Calu3 (cell line): ENCODE measurements around the gene DNAH17. TPM values are rescaled to one million over a fixed set of nuclear protein-coding genes. Genes with fewer than 3 reads are reported as not detected.
A peak's percentile ranks its signal among the peaks of the same experiment; 100 is the strongest.

Source experiments
- BruUV-seq: library from RNA; stranded (reverse); fragments of 400-500 nt; replicated peaks from 2 replicates; lab custom pipeline; 2021; lab: Mats Ljungman, UMichigan
- CTCF ChIA-PET: fragments of 300-600 bp; sonication (Branson Sonifier 250); formaldehyde crosslinking; loops from one replicate; lab custom pipeline; 2022; ENCODE audit warnings: antibody characterized with exemption; lab: Charles Lee
- DNase-seq: peaks from one replicate; pipeline ENCODE4 v3.0.0; 2022
- H3K27ac Mint-ChIP-seq: one replicate; pipeline ENCODE4 v1.8.0; 2022; ENCODE audit warnings: mixed read lengths; ENCODE audit not compliant: unreplicated experiment
- H3K27me3 Mint-ChIP-seq: one replicate; pipeline ENCODE4 v1.8.0; 2022; ENCODE audit warnings: mixed read lengths; ENCODE audit not compliant: unreplicated experiment
- H3K36me3 Mint-ChIP-seq: one replicate; pipeline ENCODE4 v1.8.0; 2022; ENCODE audit warnings: mild to moderate bottlenecking, moderate library complexity, mixed read lengths; ENCODE audit not compliant: insufficient read depth, unreplicated experiment
- H3K4me1 Mint-ChIP-seq: one replicate; pipeline ENCODE4 v1.8.0; 2022; ENCODE audit warnings: mild to moderate bottlenecking, low read depth, mixed read lengths; ENCODE audit not compliant: unreplicated experiment
- H3K4me3 Mint-ChIP-seq: one replicate; pipeline ENCODE4 v1.8.0; 2022; ENCODE audit warnings: mild to moderate bottlenecking, low read depth, moderate library complexity, mixed read lengths; ENCODE audit not compliant: unreplicated experiment
- H3K9me3 Mint-ChIP-seq: one replicate; pipeline ENCODE4 v1.8.0; 2022; ENCODE audit warnings: low read depth, mixed read lengths; ENCODE audit not compliant: unreplicated experiment
- intact Hi-C: fragments of 100-400 bp; cut with micrococcal nuclease; formaldehyde crosslinking; loops from one replicate; pipeline ENCODE4 v1.10.0; 2022; ENCODE audit not compliant: unreplicated experiment
- total RNA-seq: library from RNA; stranded (reverse); gene quantifications from 2 replicates; pipeline ENCODE4 v1.2.3, GENCODE V29; 2022
- TF ChIP-seq, protein P1 (sequence below): fragments of 200-600 bp; IDR thresholded peaks from one replicate; pipeline ENCODE4 v1.8.0; 2022; ENCODE audit warnings: antibody characterized with exemption; ENCODE audit not compliant: unreplicated experiment

The DNAH17 gene
- total RNA-seq, 1 experiment from 2014 or later = 0.19 TPM

GRCh38 chr17:78415821-78416711 lies 161.1 kb downstream of the DNAH17 start:
- intact Hi-C loops = no loop called here
- Mint-ChIP-seq H3K36me3 (peaks cover 34% of the 10 kb centered on the region), H3K4me1 (no peaks in the 10 kb centered on the region), H3K27me3 (no peaks in the 10 kb centered on the region), H3K4me3 (no peak overlapping the region), H3K9me3 (no peaks in the 10 kb centered on the region), H3K27ac (no peak overlapping the region)
- DNase-seq = no peak
- TF ChIP-seq, protein P1, sequence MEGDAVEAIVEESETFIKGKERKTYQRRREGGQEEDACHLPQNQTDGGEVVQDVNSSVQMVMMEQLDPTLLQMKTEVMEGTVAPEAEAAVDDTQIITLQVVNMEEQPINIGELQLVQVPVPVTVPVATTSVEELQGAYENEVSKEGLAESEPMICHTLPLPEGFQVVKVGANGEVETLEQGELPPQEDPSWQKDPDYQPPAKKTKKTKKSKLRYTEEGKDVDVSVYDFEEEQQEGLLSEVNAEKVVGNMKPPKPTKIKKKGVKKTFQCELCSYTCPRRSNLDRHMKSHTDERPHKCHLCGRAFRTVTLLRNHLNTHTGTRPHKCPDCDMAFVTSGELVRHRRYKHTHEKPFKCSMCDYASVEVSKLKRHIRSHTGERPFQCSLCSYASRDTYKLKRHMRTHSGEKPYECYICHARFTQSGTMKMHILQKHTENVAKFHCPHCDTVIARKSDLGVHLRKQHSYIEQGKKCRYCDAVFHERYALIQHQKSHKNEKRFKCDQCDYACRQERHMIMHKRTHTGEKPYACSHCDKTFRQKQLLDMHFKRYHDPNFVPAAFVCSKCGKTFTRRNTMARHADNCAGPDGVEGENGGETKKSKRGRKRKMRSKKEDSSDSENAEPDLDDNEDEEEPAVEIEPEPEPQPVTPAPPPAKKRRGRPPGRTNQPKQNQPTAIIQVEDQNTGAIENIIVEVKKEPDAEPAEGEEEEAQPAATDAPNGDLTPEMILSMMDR = no peak
- BruUV-seq = no TSS peak
- CTCF ChIA-PET = interaction anchor here (0.6 kb wide), 1 partner anchor 19 kb away, joined by 4 read pairs; no protein-coding TSS in a partner anchor

GRCh38 chr17:78414178-78415162 lies 162.7 kb downstream of the DNAH17 start:
- no peak overlapping the region for H3K27ac Mint-ChIP-seq
- peaks cover 23% of the 10 kb centered on the region for H3K36me3 Mint-ChIP-seq
- no peak for DNase-seq
- no peaks in the 10 kb centered on the region for H3K9me3 Mint-ChIP-seq
- TF ChIP-seq, protein P1 = no peak
- H3K4me1 Mint-ChIP-seq = peaks cover 2% of the 10 kb centered on the region
- no peaks in the 10 kb centered on the region for H3K27me3 Mint-ChIP-seq
- H3K4me3 Mint-ChIP-seq = no peak overlapping the region
- intact Hi-C loops = no loop called here
- BruUV-seq = no TSS peak
- CTCF ChIA-PET = interaction anchor here (0.6 kb wide), 1 partner anchor 254 kb away, joined by 4 read pairs; no protein-coding TSS in a partner anchor

- H3K27ac Mint-ChIP-seq = no peak overlapping the region
- no peak for DNase-seq
- H3K36me3 Mint-ChIP-seq = peaks cover 19% of the 10 kb centered on the region
- intact Hi-C loops = no loop called here
- no peaks in the 10 kb centered on the region for H3K9me3 Mint-ChIP-seq
- H3K27me3 Mint-ChIP-seq = no peaks in the 10 kb centered on the region
- no peak overlapping the region for H3K4me3 Mint-ChIP-seq
- peaks cover 23% of the 10 kb centered on the region for H3K4me1 Mint-ChIP-seq
- CTCF ChIA-PET = interaction anchor here (0.6 kb wide), 3 partner anchors 33 to 894 kb away, joined by 3 to 4 read pairs (median 3); no protein-coding TSS in a partner anchor
- TF ChIP-seq, protein P1 = peak; percentile 23
- BruUV-seq = no TSS peak
Observed at GRCh38 chr17:78412403-78412802, 164.8 kb downstream of the DNAH17 start.

GRCh38 chr17:78411241-78411857 lies 165.8 kb downstream of the DNAH17 start:
- no peak for DNase-seq

More at GRCh38 chr17:78411241-78411857, 165.8 kb downstream of the DNAH17 start:
- no TSS peak for BruUV-seq
- no peaks in the 10 kb centered on the region for H3K27me3 Mint-ChIP-seq
- intact Hi-C loops = no loop called here
- peaks cover 29% of the 10 kb centered on the region for H3K4me1 Mint-ChIP-seq
- H3K4me3 Mint-ChIP-seq = no peak overlapping the region
- no peak overlapping the region for H3K27ac Mint-ChIP-seq
- H3K36me3 Mint-ChIP-seq = peaks cover 15% of the 10 kb centered on the region
- H3K9me3 Mint-ChIP-seq = no peaks in the 10 kb centered on the region
- CTCF ChIA-PET = interaction anchor here (0.6 kb wide), 1 partner anchor 32 kb away, joined by 3 read pairs; no protein-coding TSS in a partner anchor
- TF ChIP-seq, protein P1 = no peak
